ENCODE data around the gene ZFAND5. TPM values are rescaled to one million over a fixed set of nuclear protein-coding genes. Genes with fewer than 3 reads are reported as not detected.
A peak's percentile ranks its signal among the peaks of the same experiment; 100 is the strongest.

Gene ZFAND5, protein sequence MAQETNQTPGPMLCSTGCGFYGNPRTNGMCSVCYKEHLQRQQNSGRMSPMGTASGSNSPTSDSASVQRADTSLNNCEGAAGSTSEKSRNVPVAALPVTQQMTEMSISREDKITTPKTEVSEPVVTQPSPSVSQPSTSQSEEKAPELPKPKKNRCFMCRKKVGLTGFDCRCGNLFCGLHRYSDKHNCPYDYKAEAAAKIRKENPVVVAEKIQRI
- 100 to 1,000 TPM in 6 of 8 experiments, 10 to 100 TPM in 2; 84.5 to 425 (median 137) TPM for total RNA-seq

DNA sequence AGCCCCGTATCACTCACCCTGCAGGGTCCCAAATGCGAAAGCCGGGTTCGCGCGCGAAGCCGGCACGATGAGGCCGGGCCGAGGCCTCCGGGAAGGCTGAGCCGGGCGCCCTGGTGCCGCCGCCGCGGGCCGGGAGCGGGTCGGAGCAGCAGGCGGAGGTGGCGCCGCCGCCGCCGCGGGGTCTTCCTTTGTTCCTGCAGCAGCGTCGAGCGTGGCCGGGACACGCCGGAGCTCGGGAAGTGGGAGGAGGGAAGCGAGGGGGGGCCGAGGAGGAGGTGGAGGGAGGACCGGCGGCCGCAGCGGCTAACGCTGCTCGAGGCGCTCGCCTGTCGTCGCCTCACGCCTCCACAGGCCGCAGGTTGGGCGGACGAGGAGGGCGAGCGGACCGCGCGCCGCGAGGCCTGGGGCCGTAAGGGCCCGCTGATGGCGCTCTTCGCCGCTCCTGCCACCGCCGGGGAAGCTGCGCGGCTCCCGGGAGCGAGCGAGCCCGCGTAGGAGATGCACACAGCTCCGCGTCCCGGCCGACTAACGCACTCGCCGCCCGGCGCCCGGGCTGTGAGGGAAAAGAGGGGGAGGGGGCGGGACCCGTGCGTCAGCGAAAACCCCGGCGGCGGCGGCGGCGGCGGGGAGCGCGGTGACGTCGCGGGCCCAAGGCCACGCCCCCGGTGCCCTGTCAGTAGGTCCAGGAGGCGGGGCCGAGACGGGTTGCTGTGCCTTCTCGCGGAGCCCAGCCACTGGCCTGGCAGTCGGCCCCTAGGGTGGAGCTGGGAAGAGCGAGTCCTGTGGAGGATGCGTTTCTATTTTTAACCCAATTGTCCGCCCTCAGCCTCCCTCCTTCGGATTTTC is at the start of gene ZFAND5:
Gene ZFAND5 (minus strand): TSS at position 530 of the 846 bp plus-strand sequence. CDS start 4,430 bp downstream, outside the sequence.
- peak; percentile 72 to 93 (median 90) for ATAC-seq (replicated peaks in 6 of 8)
- in situ Hi-C loops (cut with MboI; ENCODE audit: low pct_unique_long_range_greater_than_20kb in 2 of 9, low sequenced_read_pairs in 9 of 9, unreplicated experiment in 9 of 9), result loop anchor here in 1 of 9 experiments (25.0 kb wide), 1 partner anchor 222 kb away; no protein-coding TSS in a partner anchor
- 0% methylated on average over 2 to 9 of the region's 110 CpGs; no CpG with 5 or more reads in 6 of the 10 experiments for WGBS, 10 experiments

DNA sequence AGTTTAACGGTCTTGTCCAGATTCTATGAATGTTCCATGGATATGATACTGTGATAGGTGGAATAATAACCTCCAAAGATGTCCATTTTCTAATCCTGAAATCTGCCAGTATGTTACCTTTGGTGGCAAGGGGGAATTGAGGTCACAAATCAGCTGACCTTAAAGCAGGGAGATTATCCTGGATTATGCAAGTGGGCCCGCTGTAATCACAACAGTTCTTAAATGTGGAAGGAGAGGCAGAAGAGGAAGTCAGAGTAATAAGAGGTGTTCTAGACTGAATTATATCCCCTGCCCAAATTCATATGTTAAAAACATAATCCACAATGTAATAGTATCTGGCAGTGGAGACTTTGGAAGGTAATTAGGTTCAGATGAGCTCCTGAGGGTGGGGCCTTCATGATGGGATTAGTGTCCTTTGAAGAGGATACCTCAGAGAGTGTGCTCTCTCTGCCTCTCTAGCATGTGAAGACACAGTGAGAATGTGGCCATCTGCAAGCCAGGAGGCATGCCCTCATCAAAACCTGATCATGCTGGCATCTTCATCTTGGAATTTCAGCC is 47.6 kb upstream of the ZFAND5 start:
- Histone ChIP-seq H3K27ac (no peak overlapping the region), H3K4me3 (no peak overlapping the region), H3K4me1 (replicated peaks in 1 of 2) (no peaks in the 10 kb centered on the region)
- in situ Hi-C loops (cut with MboI; ENCODE audit: low pct_unique_long_range_greater_than_20kb in 2 of 9, low sequenced_read_pairs in 9 of 9, unreplicated experiment in 9 of 9), result no loop called here
- no peak for ATAC-seq (replicated peaks in 6 of 8)
- 63 to 100% (median 94%) methylated on average over 1 to 2 of the region's 2 CpGs; no CpG with 5 or more reads in 2 of the 10 experiments for WGBS, 10 experiments

More for the DNA sequence above, at the start of gene ZFAND5:
- peaks cover 15 to 29% of the 10 kb centered on the region in 2 donors for H3K4me1 ChIP-seq (replicated peaks in 1 of 2)
- H3K27ac ChIP-seq, result peak within 1 kb of the TSS; percentile 96 to 97
- peak within 1 kb of the TSS; percentile 68 to 96 (median 89) for H3K4me3 ChIP-seq

DNA sequence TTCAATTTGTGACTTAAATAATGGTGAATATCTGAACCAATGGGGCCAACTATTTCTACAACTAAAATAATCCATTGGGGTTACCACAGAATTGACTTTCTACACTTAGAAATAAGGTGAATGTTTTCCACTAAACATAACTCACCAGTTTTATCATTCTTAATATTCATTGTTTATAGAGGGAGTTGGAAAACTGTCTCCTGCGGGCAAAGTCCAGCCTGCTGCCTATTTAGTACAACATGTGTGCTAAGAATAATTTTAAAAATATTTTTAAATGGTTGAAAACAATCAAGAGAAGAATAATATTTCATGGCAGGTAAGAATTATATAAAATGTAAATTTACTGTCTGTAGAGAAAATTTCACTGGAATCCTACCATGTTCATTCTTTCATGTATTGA is 45.2 kb upstream of the ZFAND5 start:
- 88 to 100% (median 100%) methylated on average over 1 of the region's 1 CpG; no CpG with 5 or more reads in 2 of the 10 experiments for WGBS, 10 experiments
- Histone ChIP-seq H3K4me1 (replicated peaks in 1 of 2) (no peaks in the 10 kb centered on the region), H3K4me3 (no peak overlapping the region), H3K27ac (no peak overlapping the region)
- in situ Hi-C loops (cut with MboI; ENCODE audit: low pct_unique_long_range_greater_than_20kb in 2 of 9, low sequenced_read_pairs in 9 of 9, unreplicated experiment in 9 of 9), result no loop called here
- no peak for ATAC-seq (replicated peaks in 6 of 8)

DNA sequence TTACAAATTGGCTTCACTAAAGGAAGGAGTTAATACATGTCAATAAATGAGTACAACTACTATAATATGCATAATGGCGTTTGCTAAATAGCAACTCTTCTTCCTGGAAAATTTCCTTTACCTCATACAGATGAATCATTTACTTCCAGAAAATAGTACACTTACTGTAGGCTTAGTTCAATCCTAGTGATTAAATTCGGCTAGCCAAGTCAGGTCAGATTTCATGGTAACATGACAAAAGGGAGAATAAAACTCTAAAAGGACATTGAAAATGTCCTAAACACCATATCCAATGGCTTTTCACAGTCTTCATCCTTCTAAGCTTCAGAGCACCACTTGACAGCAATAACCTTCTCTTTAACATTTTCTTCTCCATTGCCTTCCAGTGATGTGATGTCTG is 42.1 kb upstream of the ZFAND5 start:
- WGBS, 10 experiments, result 27 to 83% (median 62%) methylated on average over 1 to 2 of the region's 2 CpGs; no CpG with 5 or more reads in 2 of the 10 experiments
- in situ Hi-C loops (cut with MboI; ENCODE audit: low pct_unique_long_range_greater_than_20kb in 2 of 9, low sequenced_read_pairs in 9 of 9, unreplicated experiment in 9 of 9), result no loop called here
- no peak overlapping the region for H3K4me3 ChIP-seq

DNA sequence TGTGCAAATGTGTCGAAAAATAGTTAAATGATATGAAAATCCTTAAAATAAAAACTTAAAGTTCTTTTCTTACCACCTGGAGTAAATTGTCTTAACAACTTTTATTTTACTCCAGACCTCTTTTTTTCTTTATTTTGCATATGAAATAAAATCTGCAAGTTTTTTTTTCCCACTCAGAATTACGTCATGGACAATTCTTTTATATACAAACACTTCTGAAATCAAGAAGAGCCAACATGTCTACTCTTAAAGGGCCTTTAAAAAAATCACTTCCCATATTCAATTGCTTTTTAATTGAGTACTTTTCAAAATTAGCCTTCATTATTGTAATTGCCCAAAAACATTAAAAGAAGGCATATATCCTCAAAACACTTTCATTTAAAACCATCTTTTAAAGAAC is 37.7 kb upstream of the ZFAND5 start:
- ATAC-seq (replicated peaks in 6 of 8), result no peak
- Histone ChIP-seq H3K4me1 (replicated peaks in 1 of 2) (no peaks in the 10 kb centered on the region), H3K27ac (no peak overlapping the region), H3K4me3 (no peak overlapping the region)
- 84 to 100% (median 97%) methylated on average over 1 to 2 of the region's 2 CpGs for WGBS, 10 experiments
- in situ Hi-C loops (cut with MboI; ENCODE audit: low pct_unique_long_range_greater_than_20kb in 2 of 9, low sequenced_read_pairs in 9 of 9, unreplicated experiment in 9 of 9), result no loop called here

More for the DNA sequence above, 42.1 kb upstream of the ZFAND5 start:
- H3K27ac ChIP-seq, result no peak overlapping the region
- ATAC-seq (replicated peaks in 6 of 8), result peak in 2 of 8 experiments; percentile 19 to 77
- H3K4me1 ChIP-seq (replicated peaks in 1 of 2), result no peaks in the 10 kb centered on the region

DNA sequence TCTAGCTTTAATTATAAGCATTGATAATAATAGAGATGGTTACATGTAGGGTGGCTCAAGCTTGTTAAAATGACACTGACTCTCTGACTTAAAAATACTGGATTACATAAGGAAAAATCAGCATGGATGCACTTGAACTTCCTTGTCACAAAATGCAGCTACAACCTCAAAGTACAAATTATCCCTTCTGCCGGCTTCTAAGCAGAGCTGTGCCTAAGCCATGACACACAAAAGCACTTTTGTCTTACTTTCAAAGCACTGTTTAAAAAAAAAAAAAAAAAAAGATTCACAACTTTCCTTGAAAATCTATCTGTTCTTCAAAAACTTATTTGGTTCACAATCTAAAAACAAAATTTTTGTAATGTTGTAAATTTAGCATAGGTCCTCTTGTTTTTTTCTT is 36.4 kb upstream of the ZFAND5 start:
- in situ Hi-C loops (cut with MboI; ENCODE audit: low pct_unique_long_range_greater_than_20kb in 2 of 9, low sequenced_read_pairs in 9 of 9, unreplicated experiment in 9 of 9), result no loop called here
- 13 to 100% (median 49%) methylated on average over 1 of the region's 1 CpG; no CpG with 5 or more reads in 4 of the 10 experiments for WGBS, 10 experiments

DNA sequence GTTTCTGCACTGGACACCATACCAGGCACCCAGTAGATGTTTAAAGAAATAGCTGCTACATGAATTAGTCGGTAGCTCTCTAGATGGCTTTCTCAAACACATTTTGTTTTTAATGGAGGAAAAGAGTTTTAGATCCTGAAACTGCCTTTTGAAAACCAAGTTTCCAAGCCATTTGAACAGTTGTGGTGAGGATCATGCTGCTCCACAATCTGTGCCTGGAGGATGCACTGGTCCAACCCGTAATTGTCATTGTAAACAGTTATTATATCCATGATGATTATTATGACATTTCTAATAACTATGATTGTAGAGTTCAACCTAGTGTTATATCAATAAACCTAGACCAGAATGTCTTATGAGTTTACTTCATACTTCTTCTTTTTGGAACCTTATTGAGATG is 35.9 kb upstream of the ZFAND5 start:
- WGBS, 10 experiments, result 20 to 100% (median 94%) methylated on average over 1 to 2 of the region's 2 CpGs; no CpG with 5 or more reads in 1 of the 10 experiments
- no peak overlapping the region for H3K27ac ChIP-seq
- no peak overlapping the region for H3K4me3 ChIP-seq
- H3K4me1 ChIP-seq (replicated peaks in 1 of 2), result no peaks in the 10 kb centered on the region
- in situ Hi-C loops (cut with MboI; ENCODE audit: low pct_unique_long_range_greater_than_20kb in 2 of 9, low sequenced_read_pairs in 9 of 9, unreplicated experiment in 9 of 9), result no loop called here
- no peak for ATAC-seq (replicated peaks in 6 of 8)

More for the DNA sequence above, 36.4 kb upstream of the ZFAND5 start:
- no peak overlapping the region for H3K4me3 ChIP-seq
- no peak for ATAC-seq (replicated peaks in 6 of 8)
- no peak overlapping the region for H3K27ac ChIP-seq
- no peaks in the 10 kb centered on the region for H3K4me1 ChIP-seq (replicated peaks in 1 of 2)

DNA sequence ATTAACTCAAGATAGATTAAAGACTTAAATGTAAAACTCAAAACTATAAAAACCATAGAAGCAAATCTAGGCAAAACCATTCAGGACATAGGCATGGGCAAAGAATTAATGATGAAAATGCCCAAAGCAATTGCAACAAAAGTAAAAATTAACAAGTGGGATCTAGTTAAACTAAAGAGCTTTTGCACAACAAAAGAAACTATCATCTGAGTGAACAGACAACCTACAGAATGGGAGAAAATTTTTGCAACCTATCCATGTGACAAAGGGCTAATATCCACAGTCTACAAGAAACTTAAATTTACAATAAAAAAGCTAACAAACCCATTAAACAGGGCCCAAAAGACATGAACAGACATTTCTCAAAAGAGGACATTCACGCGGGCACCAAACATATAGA is 34.4 kb upstream of the ZFAND5 start:
- H3K27ac ChIP-seq, result no peak overlapping the region
- H3K4me3 ChIP-seq, result no peak overlapping the region
- no peaks in the 10 kb centered on the region for H3K4me1 ChIP-seq (replicated peaks in 1 of 2)
- no peak for ATAC-seq (replicated peaks in 6 of 8)
- in situ Hi-C loops (cut with MboI; ENCODE audit: low pct_unique_long_range_greater_than_20kb in 2 of 9, low sequenced_read_pairs in 9 of 9, unreplicated experiment in 9 of 9), result loop anchor here in 1 of 9 experiments (25.0 kb wide), 1 partner anchor 88 kb away; no protein-coding TSS in a partner anchor
- WGBS, 10 experiments, result 67 to 100% (median 93%) methylated on average over 1 to 2 of the region's 2 CpGs; no CpG with 5 or more reads in 2 of the 10 experiments

DNA sequence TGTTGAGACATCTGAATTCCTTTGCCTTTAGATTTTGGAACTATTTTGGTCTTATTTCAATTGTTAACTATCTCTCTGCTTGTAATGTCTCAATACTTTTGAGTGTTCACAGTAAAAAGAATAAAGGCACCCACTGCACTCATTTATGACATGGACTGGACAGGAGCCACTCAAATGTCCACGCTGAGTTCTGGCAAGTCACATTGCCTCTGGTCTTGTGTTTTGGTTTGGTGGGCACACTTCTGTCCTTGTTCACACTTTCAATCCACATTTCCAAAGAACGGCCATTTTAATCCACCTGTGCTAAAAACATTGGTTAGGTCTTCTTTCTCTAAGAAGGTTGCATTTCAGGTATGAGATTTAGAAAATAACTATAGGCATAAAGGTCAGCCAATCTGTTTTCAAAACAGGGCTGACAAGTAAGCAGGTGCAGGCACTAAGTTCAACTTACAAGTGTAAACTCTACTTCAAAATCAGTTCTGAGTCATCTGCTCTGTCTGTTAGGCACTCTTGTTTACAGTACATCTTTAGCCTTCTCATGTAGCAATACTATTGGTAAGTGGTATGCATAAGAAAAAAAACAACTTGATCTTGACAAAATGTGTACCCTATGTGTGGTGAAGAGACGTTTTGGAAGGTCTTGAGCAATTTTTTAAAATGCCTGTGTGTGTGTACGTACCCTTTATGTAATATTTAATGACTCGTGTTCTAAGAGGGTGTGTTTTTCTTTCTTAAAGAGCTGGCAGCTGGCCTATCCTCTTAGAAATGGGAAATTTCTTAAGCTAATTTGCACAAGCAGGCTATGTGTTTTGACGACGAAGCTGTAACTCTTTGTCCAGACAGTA is 31.5 kb upstream of the ZFAND5 start:
- H3K4me3 ChIP-seq, result no peak overlapping the region
- in situ Hi-C loops (cut with MboI; ENCODE audit: low pct_unique_long_range_greater_than_20kb in 2 of 9, low sequenced_read_pairs in 9 of 9, unreplicated experiment in 9 of 9), result loop anchor here in 1 of 9 experiments (25.0 kb wide), 1 partner anchor 91 kb away; no protein-coding TSS in a partner anchor
- H3K4me1 ChIP-seq (replicated peaks in 1 of 2), result no peaks in the 10 kb centered on the region
- peak in 4 of 8 experiments; percentile 38 to 97 (median 95) for ATAC-seq (replicated peaks in 6 of 8)
- H3K27ac ChIP-seq, result no peak overlapping the region
- WGBS, 10 experiments, result 0 to 73% (median 25%) methylated on average over 1 to 7 of the region's 7 CpGs; no CpG with 5 or more reads in 1 of the 10 experiments

DNA sequence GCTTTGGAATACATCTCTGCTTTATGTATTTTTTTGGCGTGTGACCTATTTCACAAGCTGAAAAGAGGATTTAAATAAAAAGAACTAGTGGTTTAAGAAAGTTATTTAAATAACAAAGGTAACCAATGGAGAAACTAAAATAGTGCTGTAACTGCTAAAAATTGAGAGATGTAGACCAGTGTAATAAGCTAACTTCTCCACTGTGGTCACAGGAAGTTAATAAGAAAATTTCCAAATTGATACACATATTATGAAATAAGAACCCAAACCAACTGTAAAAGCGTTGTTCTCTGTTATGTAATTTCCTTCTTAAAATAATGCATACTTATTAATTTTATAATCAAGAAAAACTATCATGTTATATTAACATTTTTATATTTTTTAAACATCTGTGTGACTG is 29.1 kb upstream of the ZFAND5 start:
- no peak overlapping the region for H3K27ac ChIP-seq
- 38 to 100% (median 69%) methylated on average over 1 to 2 of the region's 2 CpGs for WGBS, 10 experiments
- no peaks in the 10 kb centered on the region for H3K4me1 ChIP-seq (replicated peaks in 1 of 2)
- in situ Hi-C loops (cut with MboI; ENCODE audit: low pct_unique_long_range_greater_than_20kb in 2 of 9, low sequenced_read_pairs in 9 of 9, unreplicated experiment in 9 of 9), result loop anchor here in 1 of 9 experiments (25.0 kb wide), 1 partner anchor 93 kb away; no protein-coding TSS in a partner anchor
- no peak for ATAC-seq (replicated peaks in 6 of 8)
- H3K4me3 ChIP-seq, result no peak overlapping the region

DNA sequence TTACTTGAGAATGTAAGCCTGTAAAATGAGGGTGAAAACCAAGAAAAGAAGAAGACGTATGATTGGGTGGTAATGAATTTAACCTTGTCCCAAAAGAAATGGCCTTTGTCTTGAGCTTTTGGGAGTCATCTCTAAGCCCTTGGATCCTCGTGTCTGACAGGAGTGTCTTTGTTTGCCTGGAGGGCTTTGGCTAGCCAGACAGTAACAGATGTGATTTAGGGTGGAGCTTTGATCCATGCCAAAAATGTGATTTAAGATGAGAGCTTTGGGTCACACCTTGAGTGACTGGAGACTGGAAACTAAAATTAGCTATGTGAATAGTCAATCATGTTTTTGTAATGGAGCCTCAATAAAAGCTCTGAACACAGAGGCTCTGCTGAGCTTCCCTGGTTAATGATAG is 25.9 kb upstream of the ZFAND5 start:
- 48 to 100% (median 86%) methylated on average over 1 to 2 of the region's 2 CpGs; no CpG with 5 or more reads in 4 of the 10 experiments for WGBS, 10 experiments
- Histone ChIP-seq H3K4me1 (replicated peaks in 1 of 2) (no peaks in the 10 kb centered on the region), H3K4me3 (no peak overlapping the region), H3K27ac (no peak overlapping the region)
- in situ Hi-C loops (cut with MboI; ENCODE audit: low pct_unique_long_range_greater_than_20kb in 2 of 9, low sequenced_read_pairs in 9 of 9, unreplicated experiment in 9 of 9), result loop anchor here in 1 of 9 experiments (25.0 kb wide), 1 partner anchor 96 kb away; no protein-coding TSS in a partner anchor
- ATAC-seq (replicated peaks in 6 of 8), result peak in 3 of 8 experiments; percentile 26 to 95 (median 46)

DNA sequence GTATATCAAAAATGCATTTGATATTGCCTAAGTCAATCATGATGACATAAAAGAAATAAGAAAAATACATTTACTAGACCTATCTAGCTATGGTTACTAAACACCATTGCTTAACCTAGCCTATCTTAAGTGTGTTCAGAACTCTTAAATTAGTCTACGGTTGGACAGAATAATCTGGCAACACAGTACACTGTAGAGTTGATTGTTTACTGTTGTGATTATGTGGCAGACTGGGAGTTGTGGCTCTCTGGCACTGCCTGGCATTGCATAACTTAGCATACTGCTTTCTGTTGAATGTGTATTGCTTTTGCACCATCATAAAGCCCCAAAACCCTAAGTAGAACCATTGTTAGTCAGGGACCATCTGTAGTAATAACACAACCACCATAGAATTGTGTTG is 21.2 kb upstream of the ZFAND5 start:
- in situ Hi-C loops (cut with MboI; ENCODE audit: low pct_unique_long_range_greater_than_20kb in 2 of 9, low sequenced_read_pairs in 9 of 9, unreplicated experiment in 9 of 9), result loop anchor here in 1 of 9 experiments (25.0 kb wide), 1 partner anchor 101 kb away; no protein-coding TSS in a partner anchor
- no peak overlapping the region for H3K4me3 ChIP-seq
- no peak for ATAC-seq (replicated peaks in 6 of 8)
- no peak overlapping the region for H3K27ac ChIP-seq
- H3K4me1 ChIP-seq (replicated peaks in 1 of 2), result no peaks in the 10 kb centered on the region
- WGBS, 10 experiments, result 90 to 100% (median 100%) methylated on average over 1 of the region's 1 CpG; no CpG with 5 or more reads in 3 of the 10 experiments
